SK-N-SH (cell line): ENCODE results near the gene SETD5. TPM values are rescaled to one million over a fixed set of nuclear protein-coding genes. Genes with fewer than 3 reads are reported as not detected.
A peak's percentile ranks its signal among the peaks of the same experiment; 100 is the strongest.

Experiments
- CTCF ChIA-PET: fragments of 300-600, 350-600 bp; formaldehyde crosslinking; extraction: SDS; loops from one replicate; lab custom pipeline; 2021; lab: Yijun Ruan, JAX
- POLR2A ChIA-PET: fragments of 350-600 bp; sonication (Branson Sonifier 250); formaldehyde crosslinking; extraction: SDS; loops from one replicate; lab custom pipeline; 2020; ENCODE audit warnings: antibody characterized with exemption, inconsistent platforms; lab: Yijun Ruan, JAX
- DNase-seq: peaks from one replicate; pipeline ENCODE4 v3.0.0; 2012
- H2AFZ ChIP-seq: fragments of 200-600 bp; sonication (generic); 2 replicates; pipeline ENCODE4 v1.8.1; 2016; ENCODE audit warnings: antibody characterized with exemption, mild to moderate bottlenecking, low read depth
- H3F3A ChIP-seq: fragments of 200-600 bp; sonication (generic); replicated peaks from 2 replicates; pipeline ENCODE3; 2016; ENCODE audit warnings: antibody characterized with exemption, mild to moderate bottlenecking; ENCODE audit not compliant: insufficient read depth
- H3K27ac ChIP-seq, 2 experiments: fragments of 200-500 bp in 1 of 2; fragments of 200-600 bp in 1 of 2; sonication (Bioruptor generic) in 1 of 2; sonication (generic), shearing (Covaris generic) in 1 of 2; 2 replicates each; pipeline versions ENCODE4 v1.5.1 to v1.6.1; 2014 to 2016; ENCODE audit warnings: low read depth in 2 of 2, inconsistent platforms in 1 of 2, low read length in 1 of 2, mild to moderate bottlenecking in 1 of 2, mixed read lengths in 1 of 2
- H3K27me3 ChIP-seq: fragments of 200-600 bp; sonication (generic), shearing (Covaris generic); 2 replicates; pipeline ENCODE4 v1.6.1; 2016; ENCODE audit warnings: mixed run types; ENCODE audit not compliant: insufficient read depth
- H3K36me3 ChIP-seq, 2 experiments: fragments of 200-500 bp in 1 of 2; fragments of 200-600 bp in 1 of 2; sonication (Bioruptor generic) in 1 of 2; sonication (generic) in 1 of 2; replicated peaks in 1 of 2; 2 replicates each; pipeline versions ENCODE3 to v1.5.1; 2014 to 2016; ENCODE audit warnings: low read length in 1 of 2, mild to moderate bottlenecking in 1 of 2; ENCODE audit not compliant: insufficient read depth in 2 of 2, control insufficient read depth in 1 of 2
- H3K4me1 ChIP-seq, 2 experiments: fragments of 200-500 bp in 1 of 2; fragments of 200-600 bp in 1 of 2; sonication (Bioruptor generic) in 1 of 2; sonication (generic), shearing (Covaris generic) in 1 of 2; 2 replicates each; pipeline versions ENCODE4 v1.5.1 to v1.6.1; 2014 to 2016; ENCODE audit warnings: low read depth in 1 of 2, low read length in 1 of 2, mixed run types in 1 of 2; ENCODE audit not compliant: insufficient read depth in 2 of 2, control insufficient read depth in 1 of 2
- H3K4me2 ChIP-seq: fragments of 200-600 bp; sonication (generic), shearing (Covaris generic); 2 replicates; pipeline ENCODE4 v1.6.1; 2017; ENCODE audit warnings: mixed run types
- H3K4me3 ChIP-seq, 2 experiments: fragments of 200-500 bp in 1 of 2; fragments of 200-600 bp in 1 of 2; sonication (Bioruptor generic) in 1 of 2; sonication (generic), shearing (Covaris generic) in 1 of 2; 2 replicates each; pipeline versions ENCODE4 v1.5.1 to v1.8.1; 2014 to 2016; ENCODE audit warnings: low read depth in 2 of 2, inconsistent platforms in 1 of 2, low read length in 1 of 2, mild to moderate bottlenecking in 1 of 2, mixed read lengths in 1 of 2, moderate library complexity in 1 of 2
- H3K79me2 ChIP-seq: fragments of 200-600 bp; sonication (generic); 2 replicates; pipeline ENCODE4 v1.8.1; 2017; ENCODE audit warnings: mild to moderate bottlenecking; ENCODE audit not compliant: insufficient read depth
- H3K9ac ChIP-seq: fragments of 200-600 bp; sonication (generic); 2 replicates; pipeline ENCODE4 v1.6.1; 2017; ENCODE audit warnings: mixed run types
- H3K9me2 ChIP-seq: fragments of 200-600 bp; sonication (generic); 2 replicates; pipeline ENCODE4 v1.6.1; 2017; ENCODE audit warnings: mixed run types
- H3K9me3 ChIP-seq: fragments of 200-600 bp; sonication (generic); 2 replicates; pipeline ENCODE4 v1.6.1; 2017; ENCODE audit warnings: mixed run types, mild to moderate bottlenecking, moderate library complexity
- H4K20me1 ChIP-seq: fragments of 200-600 bp; sonication (generic); 2 replicates; pipeline ENCODE4 v1.6.1; 2017; ENCODE audit warnings: mild to moderate bottlenecking, mixed run types; ENCODE audit not compliant: insufficient read depth
- CTCF ChIP-seq: fragments of 200-600 bp; sonication (generic); IDR thresholded peaks from 2 replicates; pipeline ENCODE4 v1.6.1; 2017; ENCODE audit warnings: antibody characterized with exemption, mild to moderate bottlenecking, moderate library complexity
- ELF1 ChIP-seq: IDR thresholded peaks from 2 replicates; pipeline ENCODE4 v1.4.0; 2012
- EP300 ChIP-seq, 2 experiments: IDR thresholded peaks; 2 replicates each; pipeline versions ENCODE4 v1.4.0 to v1.6.1; 2012; ENCODE audit warnings: borderline replicate concordance in 1 of 2, low read depth in 1 of 2, low read length in 1 of 2
- EZH2phosphoT487 ChIP-seq: fragments of 200-600 bp; sonication (generic); IDR thresholded peaks from 2 replicates; pipeline ENCODE4 v1.6.1; 2017; ENCODE audit warnings: low read depth, mixed run types, mild to moderate bottlenecking, antibody characterized with exemption, moderate library complexity, borderline replicate concordance
- FOXJ3 ChIP-seq: sonication (generic); formaldehyde crosslinking; IDR thresholded peaks from 2 replicates; pipeline ENCODE4 v1.5.1; 2020; ENCODE audit warnings: mild to moderate bottlenecking, missing genetic modification reagents
- GABPA ChIP-seq: IDR thresholded peaks from 2 replicates; pipeline ENCODE4 v1.4.0; 2012; ENCODE audit warnings: low read depth, mild to moderate bottlenecking
- IRF3 ChIP-seq: fragments of 150-350 bp; IDR thresholded peaks from 2 replicates; pipeline ENCODE4 v1.6.1; 2016; ENCODE audit warnings: mild to moderate bottlenecking, low read depth, low read length
- MAX ChIP-seq: IDR thresholded peaks from 2 replicates; pipeline ENCODE4 v1.4.0; 2012; ENCODE audit warnings: low read depth
- NRF1 ChIP-seq: IDR thresholded peaks from 2 replicates; pipeline ENCODE4 v1.6.1; 2012; ENCODE audit warnings: low read depth, mild to moderate bottlenecking, low read length
- RAD21 ChIP-seq: IDR thresholded peaks from 2 replicates; pipeline ENCODE4 v1.6.1; 2012; ENCODE audit warnings: mild to moderate bottlenecking, low read length
- REST ChIP-seq: IDR thresholded peaks from 2 replicates; pipeline ENCODE4 v1.6.1; 2012; ENCODE audit warnings: mild to moderate bottlenecking, low read depth, low read length, moderate library complexity
- RFX5 ChIP-seq: IDR thresholded peaks from 2 replicates; pipeline ENCODE4 v1.6.1; 2012; ENCODE audit warnings: mild to moderate bottlenecking, improper control_type of control experiment, low read length
- SIN3A ChIP-seq: IDR thresholded peaks from 2 replicates; pipeline ENCODE4 v1.6.1; 2012; ENCODE audit warnings: low read depth, mild to moderate bottlenecking, low read length, moderate library complexity, borderline replicate concordance
- TAF1 ChIP-seq: IDR thresholded peaks from 2 replicates; pipeline ENCODE4 v1.6.1; 2012; ENCODE audit warnings: low read depth, mild to moderate bottlenecking, low read length, moderate library complexity, borderline replicate concordance
- TCF12 ChIP-seq: IDR thresholded peaks from 2 replicates; pipeline ENCODE4 v1.4.0; 2012
- TEAD4 ChIP-seq: IDR thresholded peaks from 2 replicates; pipeline ENCODE4 v1.4.0; 2012; ENCODE audit warnings: mild to moderate bottlenecking, borderline replicate concordance; ENCODE audit not compliant: insufficient read depth
- ZBTB33 ChIP-seq: IDR thresholded peaks from 2 replicates; pipeline ENCODE4 v1.4.0; 2012; ENCODE audit warnings: low read depth, borderline replicate concordance
- WGBS: methylation state at CpG from one replicate; pipeline ENCODE4 v1.1.6; 2017; ENCODE audit warnings: low lambda C conversion rate; 5-methylcytosine and 5-hydroxymethylcytosine counted together
- polyA plus RNA-seq, 3 experiments: library from polyadenylated mRNA; depleted of rRNA; stranded (reverse); fragments of >200 nt; gene quantifications; 2 replicates each; pipeline ENCODE4 v1.2.3, GENCODE V29; 2012

The SETD5 gene
- polyA plus RNA-seq, 1 of the 3 experiments (the other 2 are of a cell fraction): 32.3 TPM

- H3K27ac ChIP-seq: peak overlapping the region; percentile 9 to 24; a peak in 3 of 4 replicates
- no peak overlapping the region for H3K4me3 ChIP-seq
- H3K27me3 ChIP-seq: no peaks in the 10 kb centered on the region
- no peaks in the 10 kb centered on the region for H3K9me2 ChIP-seq
- ChIA-PET CTCF (no interaction called here), POLR2A (interaction anchor here (1.4 kb wide), 1 partner anchor 23 kb away, joined by 5 read pairs; the partner anchor contains the start of gene THUMPD3)
- 45% methylated on average over 1 of the region's 1 CpG for WGBS
- H3K9ac ChIP-seq: no peak overlapping the region
- no peaks in the 10 kb centered on the region; a peak in 1 of 4 replicates for H3K4me1 ChIP-seq
- H4K20me1 ChIP-seq: peaks cover 17% of the 10 kb centered on the region
- peaks cover 83 to 86% of the 10 kb centered on the region in 2 experiments for H3K36me3 ChIP-seq
- peaks cover 55% of the 10 kb centered on the region for H3K79me2 ChIP-seq
- H3K9me3 ChIP-seq: no peaks in the 10 kb centered on the region
- no peak for TF ChIP-seq MAX
- no peak for TF ChIP-seq TEAD4
- TF ChIP-seq RAD21: no peak
- no peak for TF ChIP-seq NRF1
- no peak for TF ChIP-seq RFX5
- no peak for TF ChIP-seq FOXJ3
- no peak for TF ChIP-seq GABPA
- no peak for TF ChIP-seq EP300 (IDR thresholded peaks at IDR 0.05; ENCODE audit: borderline replicate concordance in 1 of 2, low read depth in 1 of 2, low read length in 1 of 2)
- no peak for TF ChIP-seq TCF12
- TF ChIP-seq ZBTB33: no peak
- TF ChIP-seq SIN3A: no peak
- TF ChIP-seq, all 33 proteins: peak for 0
- Histone ChIP-seq H3F3A (peaks cover 62% of the 10 kb centered on the region), H2AFZ (no peak overlapping the region), H3K4me2 (no peak overlapping the region)
- no peak for DNase-seq
Observed at GRCh38 chr3:9386501-9387321, 10.7 kb upstream of the SETD5 start.

- H3K36me3 ChIP-seq: peaks cover 84 to 88% of the 10 kb centered on the region in 2 experiments
- H3K9ac ChIP-seq: no peak overlapping the region
- peaks cover 62% of the 10 kb centered on the region for H3F3A ChIP-seq
- H3K4me1 ChIP-seq: no peaks in the 10 kb centered on the region; a peak in 1 of 4 replicates
- peaks cover 23% of the 10 kb centered on the region for H4K20me1 ChIP-seq
- H3K9me3 ChIP-seq: no peaks in the 10 kb centered on the region
- ChIA-PET POLR2A (interaction anchor here (1.2 to 2.1 kb wide), 2 partner anchors 9 to 24 kb away, joined by 3 to 6 read pairs; partner anchors contain the start of gene THUMPD3), CTCF (no interaction called here)
- H2AFZ ChIP-seq: no peak overlapping the region
- H3K27ac ChIP-seq: peak overlapping the region in 1 of 2 experiments; percentile 24; a peak in 3 of 4 replicates
- peaks cover 56% of the 10 kb centered on the region for H3K79me2 ChIP-seq
- no peak for DNase-seq
- H3K4me3 ChIP-seq: no peak overlapping the region
- H3K4me2 ChIP-seq: no peak overlapping the region
- no peaks in the 10 kb centered on the region for H3K9me2 ChIP-seq
- no peaks in the 10 kb centered on the region for H3K27me3 ChIP-seq
- TF ChIP-seq TAF1 (no peak), EZH2phosphoT487 (no peak), TCF12 (no peak), REST (no peak), ELF1 (no peak), IRF3 (no peak), TEAD4 (no peak), RFX5 (no peak), CTCF (no peak)
- 95% methylated on average over 2 of the region's 2 CpGs for WGBS
Observed at GRCh38 chr3:9387322-9387655, 10.1 kb upstream of the SETD5 start.
